HCT116 (cell line): ENCODE results near the gene SNPH. TPM values are rescaled to one million over a fixed set of nuclear protein-coding genes. Genes with fewer than 3 reads are reported as not detected.

Source experiments
- ATAC-seq: fragments of 200-7000 bp; cut with Tn5 transposase; 2 replicates; pipeline ENCODE4 v1.9.1; 2020; ENCODE audit warnings: mild to moderate bottlenecking, moderate library complexity
- BruUV-seq: library from RNA; stranded (reverse); fragments of 400-500 nt; replicated peaks from 2 replicates; lab custom pipeline; 2021; lab: Mats Ljungman, UMichigan
- CTCF ChIA-PET: fragments of 300-600 bp; sonication (Branson Sonifier 250); formaldehyde crosslinking; loops from one replicate; lab custom pipeline; 2021; ENCODE audit warnings: antibody characterized with exemption; lab: Charles Lee
- POLR2A ChIA-PET: fragments of 300-600, 350-600 bp; sonication (Branson Sonifier 250); formaldehyde crosslinking; loops from one replicate; lab custom pipeline; 2021; ENCODE audit warnings: antibody characterized with exemption; lab: Charles Lee
- RAD21 ChIA-PET, 2 experiments: fragments of 300-600 bp; sonication (Branson Sonifier 250); formaldehyde crosslinking; loops; one replicate each; lab custom pipeline; 2023; ENCODE audit warnings: low total read pairs in 2 of 2; ENCODE audit not compliant: uncharacterized antibody in 2 of 2, unreplicated experiment in 2 of 2, low non-redundant PET in 1 of 2; lab: Charles Lee
- DNase-seq: peaks from one replicate; pipeline ENCODE4 v3.0.0-alpha.2; 2010; ENCODE audit warnings: low read depth, low spot score
- H2AFZ ChIP-seq: fragments of 200-600 bp; shearing (Covaris generic), sonication (generic); 2 replicates; pipeline ENCODE4 v1.6.1; 2017; ENCODE audit warnings: low read depth, mixed run types, mixed read lengths, antibody characterized with exemption, low read length; ENCODE audit not compliant: poor library complexity, severe bottlenecking
- H3K27ac ChIP-seq: 2 replicates; pipeline ENCODE4 v1.5.1; 2012; ENCODE audit warnings: low read depth, low read length
- H3K27me3 ChIP-seq: fragments of 200-600 bp; sonication (generic); 2 replicates; pipeline ENCODE4 v1.6.1; 2016; ENCODE audit warnings: mixed run types, low read length, mixed read lengths; ENCODE audit not compliant: insufficient read depth
- H3K36me3 ChIP-seq, 2 experiments: fragments of 200-500 bp in 1 of 2; fragments of 200-600 bp in 1 of 2; sonication (Bioruptor generic) in 1 of 2; sonication (generic) in 1 of 2; 2 replicates each; pipeline versions ENCODE4 v1.5.1 to v1.6.1; 2014 to 2016; ENCODE audit warnings: low read length in 2 of 2, inconsistent platforms in 1 of 2, mixed read lengths in 1 of 2, mixed run types in 1 of 2; ENCODE audit not compliant: insufficient read depth in 2 of 2, control insufficient read depth in 1 of 2
- H3K4me1 ChIP-seq, 2 experiments: fragments of 200-600 bp in 1 of 2; sonication (generic) in 1 of 2; 2 replicates each; pipeline versions ENCODE4 v1.5.1 to v1.6.1; 2012 to 2017; ENCODE audit warnings: low read length in 2 of 2, inconsistent platforms in 1 of 2, mild to moderate bottlenecking in 1 of 2, mixed read lengths in 1 of 2, mixed run types in 1 of 2, moderate library complexity in 1 of 2; ENCODE audit not compliant: insufficient read depth in 2 of 2, control insufficient read depth in 1 of 2
- H3K4me2 ChIP-seq: fragments of 200-600 bp; sonication (generic); 2 replicates; pipeline ENCODE4 v1.6.1; 2017; ENCODE audit warnings: mixed run types, low read length, mixed read lengths
- H3K4me3 ChIP-seq, 2 experiments: fragments of 200-600 bp in 1 of 2; sonication (generic) in 1 of 2; replicated peaks in 1 of 2; 2 replicates each; pipeline ENCODE4 v1.5.1; 2011 to 2016; ENCODE audit warnings: low read length in 2 of 2, control low read depth in 1 of 2, low read depth in 1 of 2, mild to moderate bottlenecking in 1 of 2, mixed read lengths in 1 of 2, mixed run types in 1 of 2
- H3K79me2 ChIP-seq: fragments of 200-600 bp; sonication (generic); 2 replicates; pipeline ENCODE4 v1.6.1; 2017; ENCODE audit warnings: mild to moderate bottlenecking, mixed run types, low read length, moderate library complexity, mixed read lengths; ENCODE audit not compliant: insufficient read depth
- H3K9ac ChIP-seq: fragments of 200-600 bp; sonication (generic); 2 replicates; pipeline ENCODE4 v1.6.1; 2016; ENCODE audit warnings: low read length, mixed read lengths
- H3K9me2 ChIP-seq: fragments of 200-600 bp; sonication (generic), shearing (Covaris generic); 2 replicates; pipeline ENCODE4 v1.6.1; 2017; ENCODE audit warnings: mixed run types, mild to moderate bottlenecking, moderate library complexity; ENCODE audit not compliant: insufficient read depth
- H3K9me3 ChIP-seq, 2 experiments: fragments of 200-500 bp in 1 of 2; fragments of 200-600 bp in 1 of 2; sonication (Bioruptor generic) in 1 of 2; sonication (generic) in 1 of 2; 2 replicates each; pipeline ENCODE4 v1.6.1; 2014 to 2017; ENCODE audit warnings: low read length in 2 of 2, mixed read lengths in 2 of 2, inconsistent platforms in 1 of 2, low read depth in 1 of 2, mild to moderate bottlenecking in 1 of 2, mixed run types in 1 of 2, moderate library complexity in 1 of 2; ENCODE audit not compliant: control insufficient read depth in 1 of 2, insufficient read depth in 1 of 2
- H4K20me1 ChIP-seq: fragments of 200-600 bp; sonication (generic), shearing (Covaris generic); 2 replicates; pipeline ENCODE4 v1.6.1; 2017; ENCODE audit warnings: mixed run types, mild to moderate bottlenecking, moderate library complexity; ENCODE audit not compliant: insufficient read depth
- CBX3 ChIP-seq: IDR thresholded peaks from 2 replicates; pipeline ENCODE4 v1.6.1; 2012; ENCODE audit warnings: low read depth
- CTCF ChIP-seq, 3 experiments: fragments of 200-600 bp in 1 of 3; sonication (generic) in 1 of 3; IDR thresholded peaks in 2 of 3; conservative IDR thresholded peaks in 1 of 3; 2 replicates each; pipeline ENCODE4 v1.5.1; 2012 to 2017; ENCODE audit warnings: low read depth in 2 of 3, low read length in 2 of 3, antibody characterized with exemption in 1 of 3, borderline replicate concordance in 1 of 3, control low read depth in 1 of 3, mild to moderate bottlenecking in 1 of 3, mixed read lengths in 1 of 3, mixed run types in 1 of 3, moderate library complexity in 1 of 3; ENCODE audit not compliant: insufficient read depth in 1 of 3
- EZH2phosphoT487 ChIP-seq: fragments of 200-600 bp; IDR thresholded peaks from 2 replicates; pipeline ENCODE4 v1.6.1; 2018; ENCODE audit warnings: antibody characterized with exemption, borderline replicate concordance
- MAX ChIP-seq: IDR thresholded peaks from 2 replicates; pipeline ENCODE4 v1.6.1; 2012
- TCF7L2 ChIP-seq: IDR thresholded peaks from 2 replicates; pipeline ENCODE4 v1.7.0; 2011; ENCODE audit warnings: borderline replicate concordance, inconsistent platforms; ENCODE audit not compliant: insufficient read depth, insufficient read length; ENCODE audit errors: extremely low read depth
- YY1 ChIP-seq: IDR thresholded peaks from 2 replicates; pipeline ENCODE4 v1.6.1; 2011; ENCODE audit warnings: low read length, low read depth, moderate library complexity, mild to moderate bottlenecking; ENCODE audit not compliant: insufficient replicate concordance; ENCODE audit errors: extremely low read depth
- intact Hi-C: fragments of 100-400 bp; cut with micrococcal nuclease; formaldehyde crosslinking; loops from 2 replicates; pipeline ENCODE4 v1.10.0; 2022
- total RNA-seq: library from RNA; stranded (reverse); gene quantifications from one replicate; pipeline ENCODE4 v1.2.1, GENCODE V29; 2021; ENCODE audit not compliant: unreplicated experiment

SNPH gene
- total RNA-seq, 1 experiment from 2014 or later = 3.2 TPM

GRCh38 chr20:1341561-1342265 is 75.6 kb downstream of the SNPH start:
- Histone ChIP-seq H4K20me1 (no peaks in the 10 kb centered on the region), H3K27me3 (no peaks in the 10 kb centered on the region), H3K79me2 (peaks cover 10% of the 10 kb centered on the region; the same call in 1 of the 2 replicates), H3K4me1 (peaks cover 0 to 5% of the 10 kb centered on the region in 2 experiments; a peak in 1 of 4 replicates), H3K36me3 (no peaks in the 10 kb centered on the region), H3K4me2 (no peak overlapping the region), H2AFZ (no peak overlapping the region), H3K4me3 (no peak overlapping the region), H3K9me2 (no peaks in the 10 kb centered on the region), H3K9ac (no peak overlapping the region), H3K27ac (no peak overlapping the region), H3K9me3 (no peaks in the 10 kb centered on the region)
- no peak for DNase-seq
- TF ChIP-seq YY1 (no peak), CTCF (IDR thresholded peaks at IDR 0.05 in 2 of 3, conservative IDR thresholded peaks at IDR 0.05 in 1 of 3; ENCODE audit: borderline replicate concordance in 1 of 3, insufficient read depth in 1 of 3, low read depth in 2 of 3, low read length in 2 of 3) (no peak), MAX (no peak), CBX3 (no peak), TCF7L2 (no peak), EZH2phosphoT487 (no peak)
- BruUV-seq = no TSS peak
- no peak for ATAC-seq
- RAD21 ChIA-PET = no interaction called here
- POLR2A ChIA-PET = no interaction called here
- intact Hi-C loops = no loop called here
- CTCF ChIA-PET = no interaction called here
